Osteocyte (in vitro differentiated cells): Measurements from ENCODE around the gene RBM25. TPM values are rescaled to one million over a fixed set of nuclear protein-coding genes. Genes with fewer than 3 reads are reported as not detected.

ENCODE experiments used
- DNase-seq: peaks from one replicate; pipeline ENCODE4 v3.0.0; 2021; ENCODE audit warnings: mixed read lengths; ENCODE audit not compliant: unreplicated experiment; ENCODE audit errors: extremely low spot score
- H3K27ac Mint-ChIP-seq: one replicate; pipeline ENCODE4 v1.8.0; 2021; ENCODE audit warnings: mild to moderate bottlenecking, mixed read lengths; ENCODE audit not compliant: unreplicated experiment
- H3K27me3 Mint-ChIP-seq: one replicate; pipeline ENCODE4 v1.8.0; 2021; ENCODE audit warnings: mixed read lengths; ENCODE audit not compliant: unreplicated experiment
- H3K36me3 Mint-ChIP-seq: one replicate; pipeline ENCODE4 v1.8.0; 2021; ENCODE audit warnings: mixed read lengths; ENCODE audit not compliant: unreplicated experiment
- H3K4me1 Mint-ChIP-seq: one replicate; pipeline ENCODE4 v1.8.0; 2021; ENCODE audit warnings: mixed read lengths; ENCODE audit not compliant: unreplicated experiment
- H3K4me3 Mint-ChIP-seq: one replicate; pipeline ENCODE4 v1.8.0; 2021; ENCODE audit warnings: mild to moderate bottlenecking, moderate library complexity, mixed read lengths; ENCODE audit not compliant: unreplicated experiment
- H3K9me3 Mint-ChIP-seq: one replicate; pipeline ENCODE4 v1.8.0; 2021; ENCODE audit warnings: mixed read lengths; ENCODE audit not compliant: unreplicated experiment
- total RNA-seq: library from RNA; stranded (reverse); gene quantifications from 2 replicates; pipeline ENCODE4 v1.2.1, GENCODE V29; 2021
- TF ChIP-seq, protein P1 (sequence below): fragments of 200-600 bp; sonication (generic); IDR thresholded peaks from 2 replicates; pipeline ENCODE4 v1.5.0; 2021; ENCODE audit warnings: antibody characterized with exemption, mild to moderate bottlenecking, moderate library complexity

The RBM25 gene
- total RNA-seq, 1 donor from 2014 or later: 62.7 TPM

DNA sequence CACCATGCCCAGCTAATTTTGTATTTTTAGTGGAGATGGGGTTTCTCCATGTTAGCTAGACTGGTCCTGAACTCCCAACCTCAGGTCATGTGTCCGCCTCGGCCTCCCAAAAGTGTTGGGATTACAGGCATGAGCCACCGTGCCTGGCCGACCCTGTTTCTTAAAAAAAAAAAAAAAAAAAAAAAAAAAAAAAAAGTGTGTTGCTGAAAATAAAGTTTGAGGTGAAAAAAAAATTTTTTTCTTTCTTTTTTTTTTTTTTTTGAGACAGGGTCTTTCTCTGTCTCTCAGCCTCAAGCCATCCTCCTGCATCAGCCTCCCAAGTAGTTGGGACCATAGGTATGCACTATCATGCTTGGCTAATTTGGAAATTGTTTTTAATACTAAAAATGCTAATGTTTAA, 11.3 kb downstream of the RBM25 start:
- Mint-ChIP-seq H3K9me3 (no peaks in the 10 kb centered on the region), H3K27me3 (no peaks in the 10 kb centered on the region), H3K27ac (no peak overlapping the region), H3K4me3 (no peak overlapping the region), H3K4me1 (peaks cover 4% of the 10 kb centered on the region), H3K36me3 (peaks cover 14% of the 10 kb centered on the region)
- TF ChIP-seq, protein P1, sequence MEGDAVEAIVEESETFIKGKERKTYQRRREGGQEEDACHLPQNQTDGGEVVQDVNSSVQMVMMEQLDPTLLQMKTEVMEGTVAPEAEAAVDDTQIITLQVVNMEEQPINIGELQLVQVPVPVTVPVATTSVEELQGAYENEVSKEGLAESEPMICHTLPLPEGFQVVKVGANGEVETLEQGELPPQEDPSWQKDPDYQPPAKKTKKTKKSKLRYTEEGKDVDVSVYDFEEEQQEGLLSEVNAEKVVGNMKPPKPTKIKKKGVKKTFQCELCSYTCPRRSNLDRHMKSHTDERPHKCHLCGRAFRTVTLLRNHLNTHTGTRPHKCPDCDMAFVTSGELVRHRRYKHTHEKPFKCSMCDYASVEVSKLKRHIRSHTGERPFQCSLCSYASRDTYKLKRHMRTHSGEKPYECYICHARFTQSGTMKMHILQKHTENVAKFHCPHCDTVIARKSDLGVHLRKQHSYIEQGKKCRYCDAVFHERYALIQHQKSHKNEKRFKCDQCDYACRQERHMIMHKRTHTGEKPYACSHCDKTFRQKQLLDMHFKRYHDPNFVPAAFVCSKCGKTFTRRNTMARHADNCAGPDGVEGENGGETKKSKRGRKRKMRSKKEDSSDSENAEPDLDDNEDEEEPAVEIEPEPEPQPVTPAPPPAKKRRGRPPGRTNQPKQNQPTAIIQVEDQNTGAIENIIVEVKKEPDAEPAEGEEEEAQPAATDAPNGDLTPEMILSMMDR: no peak
- DNase-seq: no peak

DNA sequence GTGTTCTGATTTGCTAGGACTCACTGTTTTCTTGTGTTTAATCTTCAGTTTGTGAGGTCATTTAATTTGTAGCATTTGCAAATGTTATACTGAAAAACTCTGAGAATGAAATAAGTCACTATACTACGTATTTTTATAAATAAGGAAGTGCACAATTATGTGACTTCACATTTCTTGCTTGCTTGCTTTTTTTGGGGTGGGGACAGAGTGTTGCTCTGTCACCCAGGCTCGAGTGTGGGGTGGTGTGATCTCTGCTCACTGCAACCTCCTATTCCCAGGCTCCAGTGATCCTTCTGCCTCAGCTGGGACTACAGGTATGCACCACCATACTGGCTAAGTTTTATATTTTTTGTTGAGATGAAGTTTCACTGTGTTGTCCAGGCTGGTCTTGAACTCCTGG, 32.7 kb downstream of the RBM25 start:
- Mint-ChIP-seq H3K27ac (no peak overlapping the region), H3K36me3 (peaks cover 41% of the 10 kb centered on the region), H3K4me3 (no peak overlapping the region), H3K4me1 (peaks cover 5% of the 10 kb centered on the region), H3K27me3 (no peaks in the 10 kb centered on the region), H3K9me3 (no peaks in the 10 kb centered on the region)
- TF ChIP-seq, protein P1: no peak
- DNase-seq: no peak

DNA sequence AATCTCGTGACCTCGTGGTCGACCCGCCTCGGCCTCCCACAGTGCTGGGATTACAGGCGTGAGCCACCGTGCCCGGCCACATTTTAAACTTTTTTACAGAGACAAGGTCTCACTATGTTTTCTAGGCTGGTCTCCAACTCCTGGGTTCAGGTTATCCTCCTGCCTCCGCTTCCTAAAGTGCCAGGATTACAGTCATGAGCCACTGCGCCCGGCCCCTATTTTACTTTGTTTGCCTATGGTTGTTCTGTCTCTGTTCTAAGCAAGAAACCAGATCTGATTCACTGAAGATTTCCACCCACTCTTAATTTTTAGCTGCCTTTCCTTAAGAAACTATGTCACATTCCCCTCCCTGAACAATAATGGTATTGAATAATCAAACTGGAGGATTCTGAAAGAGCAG, 39.1 kb downstream of the RBM25 start:
- H3K9me3 Mint-ChIP-seq: no peaks in the 10 kb centered on the region
- no peaks in the 10 kb centered on the region for H3K4me1 Mint-ChIP-seq
- no peaks in the 10 kb centered on the region for H3K27me3 Mint-ChIP-seq
- H3K36me3 Mint-ChIP-seq: peaks cover 35% of the 10 kb centered on the region
- no peak for DNase-seq
- H3K4me3 Mint-ChIP-seq: no peak overlapping the region
- no peak overlapping the region for H3K27ac Mint-ChIP-seq
- TF ChIP-seq, protein P1: no peak

DNA sequence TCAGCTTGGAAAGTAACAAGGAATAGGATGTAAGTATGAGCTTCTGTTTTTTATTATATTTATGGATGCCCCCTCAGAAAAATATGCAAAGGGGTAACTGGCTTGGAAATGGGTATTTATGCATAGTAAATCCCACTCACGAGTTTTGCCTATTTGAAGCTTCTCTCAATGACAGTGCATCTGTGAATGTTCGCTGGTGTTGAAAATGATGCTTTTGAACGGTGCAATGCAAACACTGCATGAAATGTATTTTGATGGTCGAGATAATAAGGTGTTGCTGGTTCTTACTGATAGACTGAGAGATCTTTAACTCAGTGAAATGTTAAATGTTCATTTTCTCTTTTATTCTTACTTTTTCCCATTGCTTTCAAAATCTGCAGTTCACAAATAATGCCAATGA, 42.0 kb downstream of the RBM25 start:
- no peak overlapping the region for H3K27ac Mint-ChIP-seq
- TF ChIP-seq, protein P1: no peak
- H3K36me3 Mint-ChIP-seq: peaks cover 48% of the 10 kb centered on the region
- H3K27me3 Mint-ChIP-seq: no peaks in the 10 kb centered on the region
- no peaks in the 10 kb centered on the region for H3K9me3 Mint-ChIP-seq
- H3K4me3 Mint-ChIP-seq: no peak overlapping the region
- no peaks in the 10 kb centered on the region for H3K4me1 Mint-ChIP-seq
- no peak for DNase-seq

DNA sequence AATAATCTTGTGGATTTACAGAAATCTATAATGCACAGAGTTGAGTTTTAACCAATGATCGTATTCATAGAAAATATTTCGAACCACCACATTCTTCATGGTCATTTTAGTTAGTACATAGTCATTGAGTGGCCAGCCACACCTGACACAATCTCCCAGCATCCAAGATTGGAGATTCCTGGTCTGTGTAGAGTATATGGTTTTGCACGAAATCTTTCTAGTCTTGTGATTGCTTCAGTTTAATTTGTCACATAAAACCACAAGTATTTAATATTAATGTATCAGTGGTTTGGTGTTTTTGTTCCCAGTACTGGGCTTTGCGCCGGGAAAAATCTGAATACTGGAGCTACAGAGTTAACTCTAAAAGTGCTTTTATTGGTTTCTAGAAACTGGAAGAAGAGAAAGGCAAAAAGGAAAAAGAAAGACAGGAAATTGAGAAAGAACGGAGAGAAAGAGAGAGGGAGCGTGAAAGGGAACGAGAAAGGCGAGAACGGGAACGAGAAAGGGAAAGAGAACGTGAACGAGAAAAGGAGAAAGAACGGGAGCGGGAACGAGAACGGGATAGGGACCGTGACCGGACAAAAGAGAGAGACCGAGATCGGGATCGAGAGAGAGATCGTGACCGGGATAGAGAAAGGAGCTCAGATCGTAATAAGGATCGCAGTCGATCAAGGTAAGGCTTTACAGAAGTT, 44.6 kb downstream of the RBM25 start:
- Mint-ChIP-seq H3K36me3 (peaks cover 54% of the 10 kb centered on the region), H3K27ac (no peak overlapping the region), H3K27me3 (no peaks in the 10 kb centered on the region), H3K4me3 (no peak overlapping the region), H3K9me3 (no peaks in the 10 kb centered on the region), H3K4me1 (no peaks in the 10 kb centered on the region)
- no peak for DNase-seq
- TF ChIP-seq, protein P1: no peak
